Measurements from ENCODE around the gene BMI1. TPM values are rescaled to one million over a fixed set of nuclear protein-coding genes. Genes with fewer than 3 reads are reported as not detected.

Gene BMI1
- total and polyA plus RNA-seq, 2 donors (not counting 1 experiment from before 2014, with no cell fraction given): 18.0 to 83.8 TPM

- TF ChIP-seq, protein P1, sequence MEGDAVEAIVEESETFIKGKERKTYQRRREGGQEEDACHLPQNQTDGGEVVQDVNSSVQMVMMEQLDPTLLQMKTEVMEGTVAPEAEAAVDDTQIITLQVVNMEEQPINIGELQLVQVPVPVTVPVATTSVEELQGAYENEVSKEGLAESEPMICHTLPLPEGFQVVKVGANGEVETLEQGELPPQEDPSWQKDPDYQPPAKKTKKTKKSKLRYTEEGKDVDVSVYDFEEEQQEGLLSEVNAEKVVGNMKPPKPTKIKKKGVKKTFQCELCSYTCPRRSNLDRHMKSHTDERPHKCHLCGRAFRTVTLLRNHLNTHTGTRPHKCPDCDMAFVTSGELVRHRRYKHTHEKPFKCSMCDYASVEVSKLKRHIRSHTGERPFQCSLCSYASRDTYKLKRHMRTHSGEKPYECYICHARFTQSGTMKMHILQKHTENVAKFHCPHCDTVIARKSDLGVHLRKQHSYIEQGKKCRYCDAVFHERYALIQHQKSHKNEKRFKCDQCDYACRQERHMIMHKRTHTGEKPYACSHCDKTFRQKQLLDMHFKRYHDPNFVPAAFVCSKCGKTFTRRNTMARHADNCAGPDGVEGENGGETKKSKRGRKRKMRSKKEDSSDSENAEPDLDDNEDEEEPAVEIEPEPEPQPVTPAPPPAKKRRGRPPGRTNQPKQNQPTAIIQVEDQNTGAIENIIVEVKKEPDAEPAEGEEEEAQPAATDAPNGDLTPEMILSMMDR (IDR thresholded peaks at IDR 0.05): no peak
- no peak for TF ChIP-seq EZH2 (IDR thresholded peaks at IDR 0.05; ENCODE audit: borderline replicate concordance, insufficient read depth, low read depth, low read length, poor library complexity, severe bottlenecking)
- Histone ChIP-seq H3K9ac (ENCODE audit: low read length) (no peak overlapping the region), H3K4me3 (ENCODE audit: control extremely low read depth in 1 of 5, extremely low read depth in 1 of 5, insufficient read depth in 1 of 5, low read depth in 2 of 5, low read length in 4 of 5) (no peak overlapping the region), H3K4me1 (ENCODE audit: control insufficient read depth in 2 of 2, insufficient read depth in 2 of 2, low read length in 2 of 2) (peaks cover 3 to 4% of the 10 kb centered on the region in 2 donors), H3K4me2 (replicated peaks; ENCODE audit: low read depth, low read length, poor library complexity, severe bottlenecking) (no peak overlapping the region), H4K20me1 (ENCODE audit: control insufficient read depth, insufficient read depth, low read length, poor library complexity, severe bottlenecking) (no peaks in the 10 kb centered on the region), H2AFZ (ENCODE audit: insufficient read depth, low read depth, low read length, poor library complexity, severe bottlenecking) (no peak overlapping the region), H3K9me3 (ENCODE audit: control extremely low read depth in 1 of 3, control insufficient read depth in 2 of 3, insufficient read depth in 1 of 3, low read length in 2 of 3) (no peaks in the 10 kb centered on the region), H3K27me3 (replicated peaks in 1 of 4; ENCODE audit: control extremely low read depth in 1 of 4, control insufficient read depth in 3 of 4, insufficient read depth in 4 of 4, low read length in 3 of 4) (no peaks in the 10 kb centered on the region), H3K36me3 (replicated peaks in 1 of 2; ENCODE audit: control extremely low read depth in 1 of 2, control insufficient read depth in 1 of 2, extremely low read depth in 1 of 2, insufficient read depth in 2 of 2, low read length in 1 of 2) (no peaks in the 10 kb centered on the region), H3K79me2 (ENCODE audit: control insufficient read depth, insufficient read depth, low read length) (no peaks in the 10 kb centered on the region), H3K27ac (ENCODE audit: low read length in 2 of 2) (no peak overlapping the region)
- WGBS (ENCODE audit: insufficient coverage): no CpG with 5 or more reads among the region's 9 CpGs
- ChIA-PET POLR2A (no interaction called here), CTCF (no interaction called here)
- DNase-seq (no peak), ATAC-seq (ENCODE audit: low read depth) (no peak)
- no peak overlapping the region for H3K4me3 Mint-ChIP-seq
- intact Hi-C loops (cut with micrococcal nuclease): no loop called here
- H3K27ac Mint-ChIP-seq: no peak overlapping the region
- no peaks in the 10 kb centered on the region for H3K27me3 Mint-ChIP-seq
- H3K9me3 Mint-ChIP-seq (ENCODE audit: insufficient read depth): no peaks in the 10 kb centered on the region
- peaks cover 16% of the 10 kb centered on the region for H3K4me1 Mint-ChIP-seq
These were observed 52.0 kb downstream of the BMI1 start for GRCh38 chr10:22372917-22373316.

DNA sequence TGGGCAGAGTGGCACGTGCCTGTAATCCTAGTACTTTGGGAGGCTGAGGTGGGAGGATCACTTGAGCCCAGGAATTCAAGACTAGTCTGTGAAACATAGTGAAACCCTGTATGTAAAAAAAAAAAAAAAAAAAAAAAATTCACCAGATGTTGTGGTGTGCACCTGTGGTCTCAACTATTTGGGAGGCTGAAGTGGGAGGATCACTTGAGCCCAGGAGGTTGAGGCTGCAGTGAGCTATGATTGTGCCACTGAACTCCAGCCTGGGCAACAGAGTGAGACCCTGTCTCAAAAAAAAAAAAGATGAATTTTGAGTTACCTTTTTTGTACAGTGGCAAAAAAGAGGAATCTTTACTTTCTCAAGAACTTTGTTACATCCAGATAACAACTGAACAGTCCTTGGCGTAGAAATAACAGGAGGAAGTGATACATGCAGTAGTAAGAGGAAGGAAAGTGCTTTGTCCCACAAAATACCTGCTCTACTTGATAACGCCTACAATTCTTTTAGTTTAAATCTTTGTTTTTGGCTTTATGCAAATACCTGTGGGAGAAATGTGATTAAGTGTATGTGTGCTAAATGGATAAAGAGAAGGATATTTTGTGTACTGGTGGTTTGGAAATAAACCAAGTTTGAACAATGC is 53.7 kb downstream of the BMI1 start:
- H3K4me1 ChIP-seq (ENCODE audit: control insufficient read depth in 2 of 2, insufficient read depth in 2 of 2, low read length in 2 of 2): peaks cover 4 to 15% of the 10 kb centered on the region in 2 donors
- no peaks in the 10 kb centered on the region for H3K27me3 Mint-ChIP-seq
- H3K79me2 ChIP-seq (ENCODE audit: control insufficient read depth, insufficient read depth, low read length): no peaks in the 10 kb centered on the region
- no peak overlapping the region for H2AFZ ChIP-seq (ENCODE audit: insufficient read depth, low read depth, low read length, poor library complexity, severe bottlenecking)
- TF ChIP-seq, protein P1 (IDR thresholded peaks at IDR 0.05): no peak
- TF ChIP-seq EZH2 (IDR thresholded peaks at IDR 0.05; ENCODE audit: borderline replicate concordance, insufficient read depth, low read depth, low read length, poor library complexity, severe bottlenecking): no peak
- no peak overlapping the region for H3K4me3 ChIP-seq (ENCODE audit: control extremely low read depth in 1 of 5, extremely low read depth in 1 of 5, insufficient read depth in 1 of 5, low read depth in 2 of 5, low read length in 4 of 5)
- H3K4me2 ChIP-seq (replicated peaks; ENCODE audit: low read depth, low read length, poor library complexity, severe bottlenecking): no peak overlapping the region
- no peak overlapping the region for H3K27ac ChIP-seq (ENCODE audit: low read length in 2 of 2)
- POLR2A ChIA-PET: no interaction called here
- no peak for DNase-seq
- H3K9me3 ChIP-seq (ENCODE audit: control extremely low read depth in 1 of 3, control insufficient read depth in 2 of 3, insufficient read depth in 1 of 3, low read length in 2 of 3): no peaks in the 10 kb centered on the region
- no peak overlapping the region for H3K27ac Mint-ChIP-seq
- WGBS (ENCODE audit: insufficient coverage): no CpG with 5 or more reads among the region's 3 CpGs
- no peak for ATAC-seq (ENCODE audit: low read depth)
- no peak overlapping the region for H3K4me3 Mint-ChIP-seq
- H3K4me1 Mint-ChIP-seq: peaks cover 25% of the 10 kb centered on the region
- no peaks in the 10 kb centered on the region for H3K9me3 Mint-ChIP-seq (ENCODE audit: insufficient read depth)
- CTCF ChIA-PET: no interaction called here
- intact Hi-C loops (cut with micrococcal nuclease): no loop called here
- H3K36me3 ChIP-seq (replicated peaks in 1 of 2; ENCODE audit: control extremely low read depth in 1 of 2, control insufficient read depth in 1 of 2, extremely low read depth in 1 of 2, insufficient read depth in 2 of 2, low read length in 1 of 2): no peaks in the 10 kb centered on the region
- H4K20me1 ChIP-seq (ENCODE audit: control insufficient read depth, insufficient read depth, low read length, poor library complexity, severe bottlenecking): no peaks in the 10 kb centered on the region
- H3K27me3 ChIP-seq (replicated peaks in 1 of 4; ENCODE audit: control extremely low read depth in 1 of 4, control insufficient read depth in 3 of 4, insufficient read depth in 4 of 4, low read length in 3 of 4): no peaks in the 10 kb centered on the region
- no peak overlapping the region for H3K9ac ChIP-seq (ENCODE audit: low read length)

Measured in B cell (primary cell).